Body of pancreas (tissue), 4 donors: ENCODE measurements around the gene PDLIM1.

ENCODE experiments used
- CTCF ChIP-seq, 7 experiments: fragments of 450-650 bp in 4 of 7; fragments of 200-600 bp in 3 of 7; sonication (generic) in 3 of 7; IDR thresholded peaks; one replicate each; pipeline ENCODE4 v1.5.1; 2016 to 2019; ENCODE audit warnings: antibody characterized with exemption in 7 of 7
- POLR2A ChIP-seq, 3 donors: fragments of 450-650 bp; IDR thresholded peaks; one replicate each; pipeline ENCODE4 v1.6.1; 2016; ENCODE audit warnings: antibody characterized with exemption in 3 of 3, mild to moderate bottlenecking in 2 of 3

GRCh38 chr10:95220539-95220938, 70.3 kb downstream of the PDLIM1 start:
- TF ChIP-seq CTCF (IDR thresholded peaks at IDR 0.05) (no peak), POLR2A (IDR thresholded peaks at IDR 0.05) (no peak)
